BJ (cell line): Measurements from ENCODE around the gene TIMM13. TPM values are rescaled to one million over a fixed set of nuclear protein-coding genes. Genes with fewer than 3 reads are reported as not detected.

Experiments used
- CTCF ChIA-PET: fragments of 350-600 bp; formaldehyde crosslinking; extraction: SDS; loops from one replicate; lab custom pipeline; 2021; ENCODE audit warnings: antibody characterized with exemption, inconsistent platforms; lab: Yijun Ruan, JAX
- POLR2A ChIA-PET: fragments of 300-600 bp; sonication (Branson Sonifier 250); formaldehyde crosslinking; extraction: SDS; loops from one replicate; lab custom pipeline; 2021; ENCODE audit warnings: antibody characterized with exemption; lab: Charles Lee
- DNase-seq: peaks from one replicate; pipeline ENCODE4 v3.0.0-alpha.2; 2011; ENCODE audit warnings: low read depth
- H3K27me3 ChIP-seq: 2 replicates; pipeline ENCODE4 v1.6.0; 2011; ENCODE audit warnings: low read length; ENCODE audit not compliant: control insufficient read depth, insufficient read depth
- H3K36me3 ChIP-seq: 2 replicates; pipeline ENCODE4 v1.5.1; 2011; ENCODE audit warnings: low read length; ENCODE audit not compliant: control insufficient read depth, insufficient read depth
- H3K4me3 ChIP-seq: 2 replicates; pipeline ENCODE4 v1.5.1; 2011; ENCODE audit warnings: low read depth, mild to moderate bottlenecking, control low read depth, low read length
- polyA plus RNA-seq: library from polyadenylated mRNA; depleted of rRNA; stranded (reverse); fragments of >200 nt; gene quantifications from 2 replicates; pipeline ENCODE4 v1.2.3, GENCODE V29; 2011
- TF ChIP-seq, protein P1 (sequence below): IDR thresholded peaks from 2 replicates; pipeline ENCODE4 v1.5.1; 2011; ENCODE audit warnings: low read depth, mild to moderate bottlenecking, control low read depth, inconsistent platforms, low read length, moderate library complexity; ENCODE audit not compliant: insufficient read depth

The TIMM13 gene
- polyA plus RNA-seq, 1 experiment: 50.7 TPM

DNA sequence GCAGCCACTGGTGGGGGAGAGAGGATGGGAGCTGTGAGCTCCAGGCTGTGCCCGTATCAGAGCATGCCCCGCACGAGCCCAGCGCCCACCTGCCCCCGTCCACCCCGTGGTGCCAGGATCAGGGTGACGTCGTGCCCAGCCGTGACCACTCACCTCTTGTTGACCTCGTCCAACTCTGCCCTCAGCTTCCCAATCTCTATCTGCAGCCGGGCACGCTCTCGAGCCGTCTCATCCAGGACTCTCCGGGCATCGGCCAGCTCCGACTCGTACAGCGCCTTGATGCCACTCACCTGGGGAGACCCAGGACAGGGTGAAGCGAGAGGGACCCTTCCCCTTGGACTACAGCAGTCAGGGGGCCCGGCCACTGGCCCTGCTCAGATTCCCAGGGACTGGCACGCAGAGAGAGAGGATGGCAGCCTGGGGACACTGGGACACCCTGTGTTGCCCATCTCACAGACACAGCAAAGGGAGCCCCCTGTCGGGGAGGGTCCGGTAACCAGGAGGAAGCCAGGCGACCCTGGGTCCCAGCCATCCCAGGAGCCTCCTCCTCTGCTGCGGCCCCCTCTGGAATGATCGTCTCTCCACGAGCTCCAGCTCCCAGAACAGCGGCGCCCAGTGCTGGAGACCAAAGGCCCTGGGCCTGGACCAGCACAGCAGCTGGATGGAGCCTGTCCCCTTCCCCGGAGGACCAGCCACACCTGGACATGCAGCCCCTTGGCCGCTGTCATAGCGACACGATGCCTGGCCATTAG, 17.0 kb upstream of the TIMM13 start:
- no peaks in the 10 kb centered on the region for H3K27me3 ChIP-seq
- H3K4me3 ChIP-seq: no peak overlapping the region
- TF ChIP-seq, protein P1, sequence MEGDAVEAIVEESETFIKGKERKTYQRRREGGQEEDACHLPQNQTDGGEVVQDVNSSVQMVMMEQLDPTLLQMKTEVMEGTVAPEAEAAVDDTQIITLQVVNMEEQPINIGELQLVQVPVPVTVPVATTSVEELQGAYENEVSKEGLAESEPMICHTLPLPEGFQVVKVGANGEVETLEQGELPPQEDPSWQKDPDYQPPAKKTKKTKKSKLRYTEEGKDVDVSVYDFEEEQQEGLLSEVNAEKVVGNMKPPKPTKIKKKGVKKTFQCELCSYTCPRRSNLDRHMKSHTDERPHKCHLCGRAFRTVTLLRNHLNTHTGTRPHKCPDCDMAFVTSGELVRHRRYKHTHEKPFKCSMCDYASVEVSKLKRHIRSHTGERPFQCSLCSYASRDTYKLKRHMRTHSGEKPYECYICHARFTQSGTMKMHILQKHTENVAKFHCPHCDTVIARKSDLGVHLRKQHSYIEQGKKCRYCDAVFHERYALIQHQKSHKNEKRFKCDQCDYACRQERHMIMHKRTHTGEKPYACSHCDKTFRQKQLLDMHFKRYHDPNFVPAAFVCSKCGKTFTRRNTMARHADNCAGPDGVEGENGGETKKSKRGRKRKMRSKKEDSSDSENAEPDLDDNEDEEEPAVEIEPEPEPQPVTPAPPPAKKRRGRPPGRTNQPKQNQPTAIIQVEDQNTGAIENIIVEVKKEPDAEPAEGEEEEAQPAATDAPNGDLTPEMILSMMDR: no peak
- ChIA-PET POLR2A (interaction anchor here (0.6 kb wide), 1 partner anchor 11 kb away, joined by 3 read pairs; no protein-coding TSS in a partner anchor), CTCF (no interaction called here)
- DNase-seq: no peak
- H3K36me3 ChIP-seq: peaks cover 2% of the 10 kb centered on the region; the same call in 1 of the 2 replicates

DNA sequence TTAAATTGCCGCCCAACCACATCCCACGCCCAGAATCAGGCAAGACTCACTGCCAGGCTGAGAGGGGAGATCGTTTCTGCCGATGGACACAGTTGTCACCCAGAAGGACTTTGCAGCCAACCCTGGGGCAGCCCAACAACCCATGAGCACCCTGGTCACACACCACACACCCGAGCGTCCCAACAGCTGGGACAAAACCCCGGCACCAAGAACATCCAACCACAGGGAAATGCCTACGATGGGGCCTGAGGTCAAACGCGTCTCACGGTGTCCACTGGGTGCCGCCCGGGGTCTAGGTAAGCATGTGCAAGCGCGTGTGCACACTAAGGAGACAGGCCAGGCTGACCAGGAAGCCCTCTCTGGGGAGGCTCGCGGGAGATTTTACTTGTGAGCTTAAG, 16.4 kb upstream of the TIMM13 start:
- Histone ChIP-seq H3K27me3 (no peaks in the 10 kb centered on the region), H3K4me3 (no peak overlapping the region), H3K36me3 (peaks cover 2% of the 10 kb centered on the region; the same call in 1 of the 2 replicates)
- CTCF ChIA-PET: no interaction called here
- POLR2A ChIA-PET: no interaction called here
- TF ChIP-seq, protein P1: no peak
- no peak for DNase-seq

DNA sequence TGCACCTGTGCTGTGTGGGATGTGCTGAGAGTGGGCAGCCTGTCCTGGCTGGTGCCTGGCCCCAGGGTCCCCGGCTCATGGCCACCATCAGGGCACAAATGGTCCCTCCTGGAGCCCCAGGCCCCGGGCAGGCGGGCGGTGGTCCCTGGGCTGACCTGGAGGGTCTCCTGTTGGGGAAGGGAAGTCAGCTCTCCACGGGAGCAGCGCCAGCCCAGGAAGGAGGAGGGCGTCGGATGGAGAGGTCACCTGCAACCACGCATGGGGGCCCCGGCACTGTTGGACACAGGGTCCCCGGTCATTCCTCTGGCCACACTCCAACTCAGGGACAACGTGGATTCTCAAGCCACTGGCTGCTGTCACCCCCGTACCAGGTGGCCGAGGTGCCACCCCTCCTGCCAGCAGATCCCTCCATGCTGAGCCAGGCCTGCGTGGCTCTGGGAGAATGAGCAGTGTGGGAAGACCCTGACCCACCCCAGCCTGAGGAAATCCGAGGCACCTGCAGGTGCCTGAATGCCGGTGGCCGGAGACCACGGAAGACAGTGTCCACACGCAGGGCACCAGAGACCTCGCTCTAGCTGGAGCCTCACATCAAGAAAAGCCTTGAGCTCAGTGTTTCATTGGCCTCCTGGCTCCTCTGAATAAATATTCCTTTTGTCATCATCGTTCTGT, 15.9 kb upstream of the TIMM13 start:
- H3K36me3 ChIP-seq: peaks cover 6% of the 10 kb centered on the region
- ChIA-PET CTCF (interaction anchor here (1.2 kb wide), 1 partner anchor 13 kb away, joined by 3 read pairs; no protein-coding TSS in a partner anchor), POLR2A (no interaction called here)
- TF ChIP-seq, protein P1: no peak
- DNase-seq: no peak
- no peaks in the 10 kb centered on the region for H3K27me3 ChIP-seq
- no peak overlapping the region for H3K4me3 ChIP-seq

DNA sequence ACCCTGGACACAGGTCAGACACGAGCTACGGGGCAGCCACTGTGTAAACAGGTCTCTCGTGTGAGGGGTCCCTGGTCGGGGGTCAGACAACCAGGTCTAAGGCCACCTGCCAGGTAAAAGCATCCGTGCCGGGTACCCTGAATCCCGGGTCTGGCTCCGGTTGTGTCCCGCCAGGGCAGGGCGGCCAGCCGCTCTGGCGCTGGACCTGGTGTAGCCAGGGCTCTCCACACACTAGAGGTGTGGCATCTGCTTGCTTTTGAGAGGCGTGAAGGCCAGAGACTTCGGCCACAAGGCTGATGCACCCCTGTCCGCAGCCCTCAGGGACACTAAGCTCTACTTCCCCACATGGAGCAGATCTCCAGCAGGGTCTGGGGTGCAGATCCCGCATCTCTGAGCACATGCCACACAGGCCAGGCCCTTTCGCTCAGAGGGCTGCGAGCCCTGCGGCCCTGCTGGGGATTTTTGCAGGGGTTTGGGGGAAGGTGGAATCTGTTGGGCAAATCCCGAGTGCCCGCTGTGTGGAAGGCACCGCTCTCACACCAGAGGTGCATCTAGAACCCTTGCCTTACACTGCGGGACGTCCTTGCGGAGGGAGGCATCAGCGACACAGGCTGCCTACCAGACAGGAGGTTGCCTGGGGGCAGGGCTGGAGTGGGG, 13.8 kb upstream of the TIMM13 start:
- ChIA-PET CTCF (no interaction called here), POLR2A (no interaction called here)
- H3K36me3 ChIP-seq: peaks cover 15% of the 10 kb centered on the region
- H3K4me3 ChIP-seq: no peak overlapping the region
- no peaks in the 10 kb centered on the region for H3K27me3 ChIP-seq
- DNase-seq: no peak
- TF ChIP-seq, protein P1: no peak

DNA sequence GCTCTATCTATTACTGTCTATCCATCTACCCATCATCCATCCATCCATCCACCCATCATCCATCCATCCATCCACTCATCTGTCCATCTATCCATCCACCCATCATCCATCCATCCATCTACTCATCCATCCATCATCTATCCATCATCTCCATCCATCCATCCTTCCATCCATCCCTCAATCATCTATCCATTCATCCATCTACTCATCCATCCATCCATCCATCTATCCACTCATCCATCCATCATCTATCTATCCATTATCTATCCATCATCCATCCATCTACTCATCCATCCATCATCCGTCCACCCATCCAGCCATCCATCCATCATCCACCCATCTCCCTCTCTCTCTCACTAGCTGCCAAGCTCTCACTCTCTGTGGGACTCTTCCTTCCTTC, 13.1 kb upstream of the TIMM13 start:
- Histone ChIP-seq H3K27me3 (no peaks in the 10 kb centered on the region), H3K4me3 (no peak overlapping the region), H3K36me3 (peaks cover 15% of the 10 kb centered on the region)
- TF ChIP-seq, protein P1: no peak
- no peak for DNase-seq
- CTCF ChIA-PET: no interaction called here
- POLR2A ChIA-PET: no interaction called here
